H1 (cell line): Measurements from ENCODE around the gene FOXN3. TPM values are rescaled to one million over a fixed set of nuclear protein-coding genes. Genes with fewer than 3 reads are reported as not detected.

Experiments used
- CTCF ChIA-PET: fragments of 300-600 bp; sonication (Branson Sonifier 250); formaldehyde crosslinking; loops from one replicate; lab custom pipeline; 2021; ENCODE audit not compliant: partially characterized antibody; lab: Charles Lee
- POLR2A ChIA-PET: fragments of 300-600 bp; sonication (Branson Sonifier 250); formaldehyde crosslinking; loops from one replicate; lab custom pipeline; 2021; ENCODE audit warnings: inconsistent platforms; ENCODE audit not compliant: partially characterized antibody; lab: Charles Lee
- DNase-seq, 2 experiments: peaks; one replicate each; pipeline versions ENCODE4 v3.0.0 to v3.0.0-alpha.2; 2010 to 2022; ENCODE audit warnings: low spot score in 2 of 2, low read depth in 1 of 2, mixed read lengths in 1 of 2
- FAIRE-seq: peaks from 2 replicates; lab custom pipeline; 2011; peaks lifted over from hg19 to GRCh38; lab: Jason Lieb, UNC
- H2AFZ ChIP-seq: 2 replicates; pipeline ENCODE4 v1.8.1; 2012; ENCODE audit warnings: low read length, inconsistent platforms
- H2AK5ac ChIP-seq: 2 replicates; pipeline ENCODE4 v1.6.1; 2013; ENCODE audit warnings: low read depth, low read length
- H2BK120ac ChIP-seq: replicated peaks from 2 replicates; pipeline ENCODE3; 2013; ENCODE audit warnings: low read depth, low read length, inconsistent platforms
- H2BK12ac ChIP-seq: 2 replicates; pipeline ENCODE4 v1.6.1; 2013; ENCODE audit warnings: low read depth, low read length
- H2BK15ac ChIP-seq: 2 replicates; pipeline ENCODE4 v1.6.1; 2013; ENCODE audit warnings: low read length
- H2BK20ac ChIP-seq: 2 replicates; pipeline ENCODE4 v1.6.1; 2013; ENCODE audit warnings: low read length
- H2BK5ac ChIP-seq: 2 replicates; pipeline ENCODE4 v1.6.1; 2013; ENCODE audit warnings: low read depth, low read length
- H3K14ac ChIP-seq: 2 replicates; pipeline ENCODE4 v1.6.1; 2013; ENCODE audit warnings: inconsistent platforms; ENCODE audit not compliant: insufficient read length
- H3K18ac ChIP-seq: 2 replicates; pipeline ENCODE4 v1.6.1; 2013; ENCODE audit warnings: low read length; ENCODE audit errors: extremely low read depth
- H3K23ac ChIP-seq: 2 replicates; pipeline ENCODE4 v1.6.1; 2013; ENCODE audit warnings: inconsistent platforms; ENCODE audit not compliant: insufficient read length
- H3K23me2 ChIP-seq: 2 replicates; pipeline ENCODE4 v1.6.1; 2013; ENCODE audit warnings: low read depth, low read length
- H3K27ac ChIP-seq: 2 replicates; pipeline ENCODE4 v1.6.1; 2011; ENCODE audit warnings: low read depth, low read length, inconsistent platforms
- H3K27me3 ChIP-seq, 4 experiments: replicated peaks in 1 of 4; 1 replicate in 1 of 4; 2 replicates in 3 of 4; pipeline versions ENCODE4 v1.6.1 to v1.8.1; 2011 to 2013; ENCODE audit warnings: low read length in 3 of 4, mild to moderate bottlenecking in 3 of 4, inconsistent platforms in 2 of 4, mixed read lengths in 2 of 4, moderate library complexity in 1 of 4; ENCODE audit not compliant: control insufficient read depth in 3 of 4, insufficient read depth in 3 of 4; ENCODE audit errors: extremely low read depth in 1 of 4
- H3K36me3 ChIP-seq, 4 experiments: 2 replicates each; pipeline versions ENCODE4 v1.6.1 to v1.8.1; 2011 to 2013; ENCODE audit warnings: mild to moderate bottlenecking in 4 of 4, low read length in 3 of 4, moderate library complexity in 2 of 4, control low read depth in 1 of 4, inconsistent platforms in 1 of 4; ENCODE audit not compliant: insufficient read depth in 4 of 4, control insufficient read depth in 2 of 4
- H3K4ac ChIP-seq: replicated peaks from 2 replicates; pipeline ENCODE3; 2013; ENCODE audit warnings: low read length, low read depth, mixed read lengths, inconsistent platforms; ENCODE audit not compliant: insufficient read length
- H3K4me1 ChIP-seq, 4 experiments: replicated peaks in 1 of 4; 1 replicate in 1 of 4; 2 replicates in 3 of 4; pipeline versions ENCODE4 v1.6.1 to v1.8.1; 2011 to 2013; ENCODE audit warnings: low read length in 3 of 4, inconsistent platforms in 2 of 4, mixed read lengths in 1 of 4; ENCODE audit not compliant: insufficient read depth in 4 of 4, control insufficient read depth in 3 of 4
- H3K4me2 ChIP-seq, 2 experiments: 2 replicates each; pipeline versions ENCODE4 v1.6.1 to v1.8.1; 2011 to 2013; ENCODE audit warnings: low read depth in 2 of 2, low read length in 2 of 2, control low read depth in 1 of 2, inconsistent platforms in 1 of 2, mild to moderate bottlenecking in 1 of 2; ENCODE audit not compliant: insufficient read depth in 1 of 2
- H3K4me3 ChIP-seq, 4 experiments: fragments of 200-600, 300-600 bp in 1 of 4; sonication (generic), shearing (Covaris generic), sonication (Bioruptor Twin) in 1 of 4; 2 replicates each; pipeline versions ENCODE4 v1.5.1 to v1.8.1; 2011 to 2016; ENCODE audit warnings: low read length in 4 of 4, low read depth in 3 of 4, control low read depth in 2 of 4, inconsistent platforms in 2 of 4, mild to moderate bottlenecking in 2 of 4, mixed read lengths in 1 of 4, moderate library complexity in 1 of 4; ENCODE audit not compliant: insufficient read depth in 2 of 4; ENCODE audit errors: extremely low read depth in 1 of 4
- H3K56ac ChIP-seq: replicated peaks from 2 replicates; pipeline ENCODE3; 2013; ENCODE audit warnings: low read depth, mild to moderate bottlenecking, mixed read lengths, low read length, inconsistent platforms; ENCODE audit not compliant: insufficient read length
- H3K79me1 ChIP-seq: 2 replicates; pipeline ENCODE4 v1.6.1; 2013; ENCODE audit warnings: low read depth, low read length, control low read depth
- H3K79me2 ChIP-seq, 2 experiments: 2 replicates each; pipeline versions ENCODE4 v1.6.1 to v1.8.1; 2012 to 2013; ENCODE audit warnings: low read length in 2 of 2, mild to moderate bottlenecking in 2 of 2, inconsistent platforms in 1 of 2; ENCODE audit not compliant: insufficient read depth in 2 of 2, control insufficient read depth in 1 of 2
- H3K9ac ChIP-seq, 4 experiments: replicated peaks in 1 of 4; 1 replicate in 1 of 4; 2 replicates in 3 of 4; pipeline versions ENCODE4 v1.6.1 to v1.8.1; 2011 to 2013; ENCODE audit warnings: low read depth in 3 of 4, low read length in 3 of 4, control low read depth in 2 of 4, mild to moderate bottlenecking in 2 of 4, moderate library complexity in 2 of 4, inconsistent platforms in 1 of 4; ENCODE audit errors: extremely low read depth in 1 of 4
- H3K9me3 ChIP-seq, 2 experiments: 2 replicates each; pipeline versions ENCODE4 v1.6.1 to v1.8.1; 2012 to 2013; ENCODE audit warnings: mild to moderate bottlenecking in 2 of 2, moderate library complexity in 2 of 2, control low read depth in 1 of 2, inconsistent platforms in 1 of 2, low read depth in 1 of 2, low read length in 1 of 2, mixed read lengths in 1 of 2; ENCODE audit not compliant: insufficient read depth in 2 of 2
- H4K20me1 ChIP-seq, 2 experiments: replicated peaks in 1 of 2; 2 replicates each; pipeline versions ENCODE3 to v1.8.1; 2011 to 2013; ENCODE audit warnings: inconsistent platforms in 2 of 2, low read length in 2 of 2, mild to moderate bottlenecking in 1 of 2; ENCODE audit not compliant: insufficient read depth in 2 of 2, control insufficient read depth in 1 of 2
- H4K5ac ChIP-seq: 2 replicates; pipeline ENCODE4 v1.6.1; 2013; ENCODE audit warnings: low read length, low read depth, mixed read lengths, inconsistent platforms; ENCODE audit not compliant: insufficient read length
- H4K8ac ChIP-seq: 2 replicates; pipeline ENCODE4 v1.8.0; 2013; ENCODE audit warnings: mild to moderate bottlenecking, moderate library complexity, low read length, inconsistent platforms; ENCODE audit not compliant: insufficient read depth; ENCODE audit errors: extremely low read depth
- H4K91ac ChIP-seq: replicated peaks from 2 replicates; pipeline ENCODE3; 2013; ENCODE audit warnings: low read length, mixed read lengths, inconsistent platforms; ENCODE audit not compliant: insufficient read length
- ASH2L ChIP-seq: fragments of 200-600, 300-600 bp; sonication (generic); IDR thresholded peaks from one replicate; pipeline ENCODE4 v1.7.1; 2017; ENCODE audit warnings: low read length
- E2F6 ChIP-seq: IDR thresholded peaks from 2 replicates; pipeline ENCODE4 v1.6.1; 2012; ENCODE audit warnings: inconsistent platforms
- EGR1 ChIP-seq: IDR thresholded peaks from 2 replicates; pipeline ENCODE4 v1.6.1; 2011; ENCODE audit warnings: low read depth, low read length, borderline replicate concordance
- EP300 ChIP-seq, 2 experiments: IDR thresholded peaks; 1 replicate in 1 of 2; 2 replicates in 1 of 2; pipeline ENCODE4 v1.6.1; 2011 to 2012; ENCODE audit warnings: low read depth in 2 of 2, low read length in 2 of 2, mild to moderate bottlenecking in 2 of 2, borderline replicate concordance in 1 of 2, inconsistent platforms in 1 of 2, moderate library complexity in 1 of 2
- HDAC2 ChIP-seq, 2 experiments: fragments of 300-600 bp in 1 of 2; sonication (generic) in 1 of 2; IDR thresholded peaks; 2 replicates each; pipeline ENCODE4 v1.6.1; 2011 to 2012; ENCODE audit warnings: low read depth in 2 of 2, low read length in 2 of 2, mild to moderate bottlenecking in 2 of 2, moderate library complexity in 2 of 2, borderline replicate concordance in 1 of 2, inconsistent platforms in 1 of 2
- HDAC6 ChIP-seq: IDR thresholded peaks from one replicate; pipeline ENCODE4 v1.7.1; 2012; ENCODE audit warnings: low read depth, mild to moderate bottlenecking, inconsistent platforms, low read length, moderate library complexity
- MAX ChIP-seq: IDR thresholded peaks from 2 replicates; pipeline ENCODE4 v1.6.1; 2012; ENCODE audit warnings: inconsistent platforms
- SIN3A ChIP-seq, 2 experiments: IDR thresholded peaks in 1 of 2; conservative IDR thresholded peaks in 1 of 2; 2 replicates each; pipeline ENCODE4 v1.6.1; 2011 to 2012; ENCODE audit warnings: low read length in 2 of 2, improper control_type of control experiment in 1 of 2, low read depth in 1 of 2, mild to moderate bottlenecking in 1 of 2
- TCF12 ChIP-seq: IDR thresholded peaks from 2 replicates; pipeline ENCODE4 v1.6.1; 2011; ENCODE audit warnings: low read depth, mild to moderate bottlenecking, low read length
- WGBS, 2 experiments: shearing (Covaris generic) in 1 of 2; methylation state at CpG; one replicate each; pipeline versions ENCODE4 v1.1.6 to v1.1.7; 2013 to 2015; ENCODE audit warnings: low lambda C conversion rate in 2 of 2, mixed read lengths in 2 of 2, inconsistent platforms in 1 of 2, low coverage in 1 of 2, missing lambda C conversion rate in 1 of 2; ENCODE audit not compliant: insufficient replicate concordance in 2 of 2, insufficient coverage in 1 of 2, insufficient read length in 1 of 2; ENCODE audit errors: extremely low coverage in 1 of 2, missing lambda C conversion rate in 1 of 2; 5-methylcytosine and 5-hydroxymethylcytosine counted together
- polyA plus RNA-seq, 7 experiments: library from polyadenylated mRNA; depleted of rRNA in 3 of 7; stranded (reverse) in 5 of 7; unstranded in 2 of 7; fragments of >200 nt in 5 of 7; fragments of 200-250 nt in 2 of 7; gene quantifications; 1 replicate in 5 of 7; 2 replicates in 1 of 7; 4 replicates in 1 of 7; pipeline versions ENCODE4 v1.2.1 to v1.2.3, GENCODE V29; 2011 to 2013; ENCODE audit warnings: missing spikeins in 2 of 7, mixed read lengths in 2 of 7
- total RNA-seq: library from RNA; stranded (reverse); fragmentation: NEBNext Ultra II Directional; extraction: Animal tissue kit (Norgen Biotek cat#: 25700); gene quantifications from 2 replicates; pipeline ENCODE4 v1.2.1, GENCODE V29; 2021

The FOXN3 gene
- total and polyA plus RNA-seq, 2 of the 8 experiments (the other 6 are each of a cell fraction or from before 2014, with no cell fraction given) = 52.6 to 178 TPM

- Histone ChIP-seq H3K14ac (no peak overlapping the region), H4K5ac (peak overlapping the region; percentile 2), H4K91ac (peak overlapping the region; percentile 97), H3K27me3 (no peaks in the 10 kb centered on the region), H2BK12ac (peak overlapping the region; percentile 18; the same call in 1 of the 2 replicates), H2BK15ac (no peak overlapping the region), H3K23ac (no peak overlapping the region), H3K4me1 (peaks cover 18 to 42% (median 37%) of the 10 kb centered on the region in 4 experiments), H3K9me3 (no peaks in the 10 kb centered on the region), H3K9ac (0 out of 7 replicates have a peak overlapping the region, but pooled peaks of 1 of the 4 experiments have one; percentile 1), H2BK5ac (peak overlapping the region; percentile 97), H4K20me1 (no peaks in the 10 kb centered on the region), H2BK120ac (peak overlapping the region; percentile 0), H2AK5ac (peak overlapping the region; percentile 78; the same call in 1 of the 2 replicates), H2BK20ac (peak overlapping the region; percentile 38; the same call in 1 of the 2 replicates), H3K79me2 (peaks cover 0 to 61% of the 10 kb centered on the region in 2 experiments; a peak in 3 of 4 replicates), H3K79me1 (peaks cover 15% of the 10 kb centered on the region), H3K27ac (peak overlapping the region; percentile 87; the same call in 1 of the 2 replicates), H3K56ac (peak overlapping the region; percentile 44), H3K4ac (peak overlapping the region; percentile 91), H3K23me2 (no peaks in the 10 kb centered on the region; the same call in none of the 2 replicates), H3K36me3 (peaks cover 0 to 13% (median 2%) of the 10 kb centered on the region in 4 experiments; a peak in 3 of 8 replicates), H3K4me2 (peak overlapping the region; percentile 56 to 60), H3K4me3 (peak overlapping the region in 1 of 4 experiments; percentile 36; a peak in 1 of 8 replicates), H4K8ac (0 out of 2 replicates have a peak overlapping the region, but pooled peaks have one; percentile 60), H2AFZ (no peak overlapping the region), H3K18ac (peak overlapping the region; percentile 43)
- FAIRE-seq (peak; percentile 24), DNase-seq (peak; percentile 51 to 58)
- ChIA-PET CTCF (interaction anchor here (0.6 to 1.9 kb wide), 9 partner anchors 12 to 646 kb away, joined by 3 to 6 read pairs (median 3); no protein-coding TSS in a partner anchor), POLR2A (interaction anchor here (0.6 to 2.2 kb wide), 8 partner anchors 9 to 650 kb away, joined by 3 to 9 read pairs (median 4); no protein-coding TSS in a partner anchor)
- WGBS, 2 experiments = 31% methylated on average over 6 of the region's 6 CpGs; no CpG with 5 or more reads in 1 of the 2 experiments
- no peak for TF ChIP-seq HDAC6
- TF ChIP-seq ASH2L = no peak
- peak; percentile 87 for TF ChIP-seq E2F6
- TF ChIP-seq EP300 (IDR thresholded peaks at IDR 0.05; ENCODE audit: borderline replicate concordance in 1 of 2, low read depth in 2 of 2, low read length in 2 of 2) = 0 out of 3 replicates have a peak, but pooled peaks of 1 of the 2 experiments have one; percentile 11
- 0 out of 4 replicates have a peak, but pooled peaks of 1 of the 2 experiments have one; percentile 45 for TF ChIP-seq SIN3A (conservative IDR thresholded peaks at IDR 0.05 in 1 of 2, IDR thresholded peaks at IDR 0.05 in 1 of 2; ENCODE audit: low read depth in 1 of 2, low read length in 2 of 2)
- TF ChIP-seq MAX = peak; percentile 55
- TF ChIP-seq EGR1 = no peak; the same call in 1 of the 2 replicates
- peak; percentile 85; the same call in 1 of the 2 replicates for TF ChIP-seq TCF12
- TF ChIP-seq HDAC2 (IDR thresholded peaks at IDR 0.05; ENCODE audit: borderline replicate concordance in 1 of 2, low read depth in 2 of 2, low read length in 2 of 2) = peak; percentile 30 to 54; a peak in 2 of 4 replicates
These were observed 123.6 kb downstream of the FOXN3 start for GRCh38 chr14:89293314-89293916.
